ENCODE measurements around the gene PIP5K1B. TPM values are rescaled to one million over a fixed set of nuclear protein-coding genes. Genes with fewer than 3 reads are reported as not detected.

PIP5K1B gene
- total RNA-seq, 1 donor from 2014 or later = 71.9 TPM

- peaks cover 57% of the 10 kb centered on the region for H3K4me1 ChIP-seq
- H3K27me3 ChIP-seq (ENCODE audit: low read depth) = no peaks in the 10 kb centered on the region
- TF ChIP-seq, protein P1, sequence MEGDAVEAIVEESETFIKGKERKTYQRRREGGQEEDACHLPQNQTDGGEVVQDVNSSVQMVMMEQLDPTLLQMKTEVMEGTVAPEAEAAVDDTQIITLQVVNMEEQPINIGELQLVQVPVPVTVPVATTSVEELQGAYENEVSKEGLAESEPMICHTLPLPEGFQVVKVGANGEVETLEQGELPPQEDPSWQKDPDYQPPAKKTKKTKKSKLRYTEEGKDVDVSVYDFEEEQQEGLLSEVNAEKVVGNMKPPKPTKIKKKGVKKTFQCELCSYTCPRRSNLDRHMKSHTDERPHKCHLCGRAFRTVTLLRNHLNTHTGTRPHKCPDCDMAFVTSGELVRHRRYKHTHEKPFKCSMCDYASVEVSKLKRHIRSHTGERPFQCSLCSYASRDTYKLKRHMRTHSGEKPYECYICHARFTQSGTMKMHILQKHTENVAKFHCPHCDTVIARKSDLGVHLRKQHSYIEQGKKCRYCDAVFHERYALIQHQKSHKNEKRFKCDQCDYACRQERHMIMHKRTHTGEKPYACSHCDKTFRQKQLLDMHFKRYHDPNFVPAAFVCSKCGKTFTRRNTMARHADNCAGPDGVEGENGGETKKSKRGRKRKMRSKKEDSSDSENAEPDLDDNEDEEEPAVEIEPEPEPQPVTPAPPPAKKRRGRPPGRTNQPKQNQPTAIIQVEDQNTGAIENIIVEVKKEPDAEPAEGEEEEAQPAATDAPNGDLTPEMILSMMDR (IDR thresholded peaks at IDR 0.05; ENCODE audit: borderline replicate concordance) = no peak
- H3K4me3 ChIP-seq = no peak overlapping the region
- intact Hi-C loops (cut with micrococcal nuclease) = no loop called here
- no peak for DNase-seq
- H3K9me3 ChIP-seq (replicated peaks) = peaks cover 4% of the 10 kb centered on the region
- no peaks in the 10 kb centered on the region for H3K36me3 ChIP-seq
- H3K27ac ChIP-seq (replicated peaks) = no peak overlapping the region
Observed at GRCh38 chr9:68730570-68731235, 25.7 kb downstream of the PIP5K1B start.

DNA sequence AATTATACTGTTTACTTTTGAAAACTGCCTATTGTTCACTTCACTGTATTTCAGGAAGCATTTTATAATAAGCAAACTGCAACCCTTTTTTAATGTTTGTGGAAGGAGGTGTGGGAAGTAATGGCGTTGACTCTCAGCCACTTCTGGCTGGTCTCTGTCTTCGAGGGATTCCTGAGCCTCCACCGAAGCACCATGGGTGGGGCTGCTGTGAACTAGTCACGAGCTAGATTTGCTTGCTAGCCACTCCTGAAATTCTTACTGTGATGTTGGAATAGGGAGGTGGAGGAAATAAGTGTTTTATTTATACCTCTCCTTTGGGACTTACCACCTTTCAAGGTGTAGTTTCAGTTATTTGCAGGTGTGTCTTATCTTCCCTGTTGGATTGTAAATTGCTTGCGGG, 26.8 kb downstream of the PIP5K1B start:
- TF ChIP-seq, protein P1 (IDR thresholded peaks at IDR 0.05; ENCODE audit: borderline replicate concordance) = no peak
- Histone ChIP-seq H3K27me3 (ENCODE audit: low read depth) (no peaks in the 10 kb centered on the region), H3K9me3 (replicated peaks) (peaks cover 4% of the 10 kb centered on the region), H3K4me1 (peaks cover 50% of the 10 kb centered on the region), H3K4me3 (no peak overlapping the region), H3K36me3 (no peaks in the 10 kb centered on the region), H3K27ac (replicated peaks) (no peak overlapping the region)
- no peak for DNase-seq
- intact Hi-C loops (cut with micrococcal nuclease) = no loop called here

GRCh38 chr9:68732405-68733020, 27.5 kb downstream of the PIP5K1B start:
- TF ChIP-seq, protein P1 (IDR thresholded peaks at IDR 0.05; ENCODE audit: borderline replicate concordance) = no peak
- intact Hi-C loops (cut with micrococcal nuclease) = no loop called here
- DNase-seq = no peak
- H3K4me1 ChIP-seq = peaks cover 47% of the 10 kb centered on the region
- peaks cover 4% of the 10 kb centered on the region for H3K9me3 ChIP-seq (replicated peaks)
- H3K27me3 ChIP-seq (ENCODE audit: low read depth) = no peaks in the 10 kb centered on the region
- no peak overlapping the region for H3K4me3 ChIP-seq
- H3K36me3 ChIP-seq = no peaks in the 10 kb centered on the region
- peak overlapping the region; percentile 5 for H3K27ac ChIP-seq (replicated peaks)

DNA sequence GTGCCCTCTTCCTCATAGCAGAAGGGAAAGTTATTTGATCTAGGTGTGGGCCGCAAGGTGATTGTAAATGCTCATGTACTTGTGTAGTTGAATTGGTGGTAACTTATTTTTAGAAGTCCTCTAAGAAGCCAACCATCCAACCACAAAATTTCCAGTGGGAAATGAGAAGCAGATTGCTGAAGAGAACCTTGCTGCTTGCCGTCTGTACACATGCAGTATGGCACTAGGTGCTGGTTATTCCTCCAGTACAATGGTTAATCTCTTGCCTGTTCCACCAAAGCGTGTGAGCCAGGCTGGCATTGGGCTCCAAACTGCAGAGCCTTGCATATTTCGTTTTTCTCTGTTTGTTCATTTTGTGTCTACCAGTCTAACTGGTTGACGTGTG, 28.0 kb downstream of the PIP5K1B start:
- Histone ChIP-seq H3K36me3 (no peaks in the 10 kb centered on the region), H3K4me3 (no peak overlapping the region), H3K27me3 (ENCODE audit: low read depth) (no peaks in the 10 kb centered on the region), H3K4me1 (peaks cover 48% of the 10 kb centered on the region), H3K9me3 (replicated peaks) (peaks cover 2% of the 10 kb centered on the region), H3K27ac (replicated peaks) (peak overlapping the region; percentile 5)
- TF ChIP-seq, protein P1 (IDR thresholded peaks at IDR 0.05; ENCODE audit: borderline replicate concordance) = no peak
- DNase-seq = no peak
- intact Hi-C loops (cut with micrococcal nuclease) = no loop called here

- Histone ChIP-seq H3K4me3 (no peak overlapping the region), H3K36me3 (no peaks in the 10 kb centered on the region), H3K4me1 (peaks cover 68% of the 10 kb centered on the region), H3K27me3 (ENCODE audit: low read depth) (no peaks in the 10 kb centered on the region), H3K27ac (replicated peaks) (peak overlapping the region; percentile 84), H3K9me3 (replicated peaks) (no peaks in the 10 kb centered on the region)
- intact Hi-C loops (cut with micrococcal nuclease) = no loop called here
- DNase-seq = peak; percentile 29
- TF ChIP-seq, protein P1 (IDR thresholded peaks at IDR 0.05; ENCODE audit: borderline replicate concordance) = no peak
Observed at GRCh38 chr9:68738358-68738757, 33.3 kb downstream of the PIP5K1B start.

Measured in left ventricle myocardium inferior (tissue), 1 donor.